Liver (tissue), 3 donors: ENCODE results near the gene CARD11.

ENCODE experiments used
- ATF3 ChIP-seq: IDR thresholded peaks from 2 replicates; pipeline ENCODE4 v1.6.1; 2016; ENCODE audit warnings: antibody characterized with exemption
- CTCF ChIP-seq: fragments of 150-350 bp; IDR thresholded peaks from 2 replicates; pipeline ENCODE4 v1.5.1; 2017; ENCODE audit warnings: improper control_type of control experiment, low read depth, low read length; ENCODE audit not compliant: missing input control
- FOXA1 ChIP-seq: IDR thresholded peaks from 2 replicates; pipeline ENCODE4 v1.6.1; 2016; ENCODE audit warnings: antibody characterized with exemption
- GABPA ChIP-seq, 2 donors: IDR thresholded peaks in 1 of 2; conservative IDR thresholded peaks in 1 of 2; 2 replicates each; pipeline ENCODE4 v1.6.1; 2016; ENCODE audit warnings: antibody characterized with exemption in 2 of 2, mild to moderate bottlenecking in 1 of 2, moderate library complexity in 1 of 2
- JUND ChIP-seq, 2 donors: IDR thresholded peaks; 2 replicates each; pipeline ENCODE4 v1.6.1; 2016; ENCODE audit warnings: antibody characterized with exemption in 2 of 2
- NR2F2 ChIP-seq: IDR thresholded peaks from 2 replicates; pipeline ENCODE4 v1.6.1; 2016; ENCODE audit warnings: antibody characterized with exemption
- RAD21 ChIP-seq, 2 donors: IDR thresholded peaks; 2 replicates each; pipeline ENCODE4 v1.6.1; 2016; ENCODE audit warnings: antibody characterized with exemption in 2 of 2, mild to moderate bottlenecking in 2 of 2
- REST ChIP-seq: IDR thresholded peaks from 2 replicates; pipeline ENCODE4 v1.6.1; 2016; ENCODE audit warnings: antibody characterized with exemption, mild to moderate bottlenecking
- RXRA ChIP-seq, 2 donors: IDR thresholded peaks; 2 replicates each; pipeline ENCODE4 v1.6.1; 2017 to 2018; ENCODE audit warnings: antibody characterized with exemption in 2 of 2, mild to moderate bottlenecking in 1 of 2
- TAF1 ChIP-seq: conservative IDR thresholded peaks from 2 replicates; pipeline ENCODE4 v1.6.1; 2016; ENCODE audit warnings: antibody characterized with exemption, mild to moderate bottlenecking
- YY1 ChIP-seq: IDR thresholded peaks from 2 replicates; pipeline ENCODE4 v1.6.1; 2016; ENCODE audit warnings: antibody characterized with exemption, mild to moderate bottlenecking
- TF ChIP-seq, protein P1 (sequence below): IDR thresholded peaks from 2 replicates; pipeline ENCODE4 v1.6.1; 2016; ENCODE audit warnings: antibody characterized with exemption
- TF ChIP-seq, protein P2 (sequence below): IDR thresholded peaks from 2 replicates; pipeline ENCODE4 v1.6.1; 2016; ENCODE audit warnings: antibody characterized with exemption
- donor health status: healthy.
- donor health status: healthy.

GRCh38 chr7:2997014-2997413, 46.7 kb downstream of the CARD11 start:
- no peak for TF ChIP-seq CTCF
- no peak for TF ChIP-seq GABPA (IDR thresholded peaks at IDR 0.05 in 1 of 2, conservative IDR thresholded peaks at IDR 0.05 in 1 of 2)
- TF ChIP-seq JUND (IDR thresholded peaks at IDR 0.05), result no peak
- TF ChIP-seq, protein P1, sequence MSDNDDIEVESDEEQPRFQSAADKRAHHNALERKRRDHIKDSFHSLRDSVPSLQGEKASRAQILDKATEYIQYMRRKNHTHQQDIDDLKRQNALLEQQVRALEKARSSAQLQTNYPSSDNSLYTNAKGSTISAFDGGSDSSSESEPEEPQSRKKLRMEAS, result no peak
- no peak for TF ChIP-seq FOXA1
- TF ChIP-seq REST, result no peak
- TF ChIP-seq RXRA (IDR thresholded peaks at IDR 0.05), result no peak
- TF ChIP-seq, protein P2, sequence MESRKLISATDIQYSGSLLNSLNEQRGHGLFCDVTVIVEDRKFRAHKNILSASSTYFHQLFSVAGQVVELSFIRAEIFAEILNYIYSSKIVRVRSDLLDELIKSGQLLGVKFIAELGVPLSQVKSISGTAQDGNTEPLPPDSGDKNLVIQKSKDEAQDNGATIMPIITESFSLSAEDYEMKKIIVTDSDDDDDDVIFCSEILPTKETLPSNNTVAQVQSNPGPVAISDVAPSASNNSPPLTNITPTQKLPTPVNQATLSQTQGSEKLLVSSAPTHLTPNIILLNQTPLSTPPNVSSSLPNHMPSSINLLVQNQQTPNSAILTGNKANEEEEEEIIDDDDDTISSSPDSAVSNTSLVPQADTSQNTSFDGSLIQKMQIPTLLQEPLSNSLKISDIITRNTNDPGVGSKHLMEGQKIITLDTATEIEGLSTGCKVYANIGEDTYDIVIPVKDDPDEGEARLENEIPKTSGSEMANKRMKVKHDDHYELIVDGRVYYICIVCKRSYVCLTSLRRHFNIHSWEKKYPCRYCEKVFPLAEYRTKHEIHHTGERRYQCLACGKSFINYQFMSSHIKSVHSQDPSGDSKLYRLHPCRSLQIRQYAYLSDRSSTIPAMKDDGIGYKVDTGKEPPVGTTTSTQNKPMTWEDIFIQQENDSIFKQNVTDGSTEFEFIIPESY, result no peak
- TF ChIP-seq YY1, result no peak
- no peak for TF ChIP-seq TAF1
- no peak for TF ChIP-seq ATF3
- no peak for TF ChIP-seq RAD21 (IDR thresholded peaks at IDR 0.05)
- no peak for TF ChIP-seq NR2F2
